IPS DF 6.9 (cell line): ENCODE measurements around the gene CALML3.

ENCODE experiments used
- DNase-seq: peaks from one replicate; pipeline ENCODE4 v3.0.0-alpha.2; 2013; ENCODE audit warnings: low read depth, low spot score
- H3K27ac ChIP-seq: one replicate; pipeline ENCODE4 v1.5.1; 2013; ENCODE audit warnings: low read length, control low read depth
- H3K27me3 ChIP-seq: 2 replicates; pipeline ENCODE4 v1.6.1; 2013; ENCODE audit warnings: mild to moderate bottlenecking, low read length; ENCODE audit not compliant: control insufficient read depth, insufficient read depth
- H3K36me3 ChIP-seq: 2 replicates; pipeline ENCODE4 v1.6.1; 2013; ENCODE audit warnings: low read length; ENCODE audit not compliant: control insufficient read depth, insufficient read depth
- H3K4me1 ChIP-seq: 2 replicates; pipeline ENCODE4 v1.6.1; 2013; ENCODE audit warnings: low read length; ENCODE audit not compliant: control insufficient read depth, insufficient read depth
- H3K4me3 ChIP-seq: 2 replicates; pipeline ENCODE4 v1.5.1; 2013; ENCODE audit warnings: mild to moderate bottlenecking, low read length
- H3K9me3 ChIP-seq: 2 replicates; pipeline ENCODE4 v1.6.1; 2013; ENCODE audit warnings: low read length, inconsistent platforms; ENCODE audit not compliant: control insufficient read depth, insufficient read depth
- whole genome bisulfite sequencing: extraction: QIAGEN DNeasy Blood & Tissue Kit; methylation state at CpG from one replicate; pipeline ENCODE4 v1.1.7; 2013; ENCODE audit warnings: mixed read lengths, missing lambda C conversion rate; ENCODE audit not compliant: insufficient read length, insufficient coverage; 5-methylcytosine and 5-hydroxymethylcytosine counted together

Gene CALML3

GRCh38 chr10:5500910-5501309 lies 23.9 kb upstream of the CALML3 start:
- Histone ChIP-seq H3K36me3 (no peaks in the 10 kb centered on the region), H3K9me3 (no peaks in the 10 kb centered on the region), H3K27me3 (no peaks in the 10 kb centered on the region), H3K4me3 (no peak overlapping the region), H3K27ac (no peak overlapping the region), H3K4me1 (peaks cover 2% of the 10 kb centered on the region; the same call in 1 of the 2 replicates)
- DNase-seq = no peak
- WGBS = no CpG with 5 or more reads among the region's 5 CpGs

- Histone ChIP-seq H3K4me1 (peaks cover 2% of the 10 kb centered on the region; the same call in 1 of the 2 replicates), H3K27me3 (no peaks in the 10 kb centered on the region), H3K27ac (no peak overlapping the region), H3K36me3 (no peaks in the 10 kb centered on the region), H3K9me3 (no peaks in the 10 kb centered on the region), H3K4me3 (no peak overlapping the region)
- WGBS = no CpG with 5 or more reads among the region's 12 CpGs
- DNase-seq = no peak
These were observed 22.7 kb upstream of the CALML3 start for GRCh38 chr10:5502061-5502521.

GRCh38 chr10:5502571-5503476 lies 21.9 kb upstream of the CALML3 start:
- no peak for DNase-seq
- WGBS = no CpG with 5 or more reads among the region's 14 CpGs

GRCh38 chr10:5503477-5503835 lies 21.3 kb upstream of the CALML3 start:
- H3K36me3 ChIP-seq = no peaks in the 10 kb centered on the region
- WGBS = no CpG with 5 or more reads among the region's 3 CpGs
- no peak overlapping the region for H3K27ac ChIP-seq
- H3K4me1 ChIP-seq = no peaks in the 10 kb centered on the region; the same call in 1 of the 2 replicates
- no peak overlapping the region for H3K4me3 ChIP-seq
- H3K27me3 ChIP-seq = no peaks in the 10 kb centered on the region
- DNase-seq = no peak
- no peaks in the 10 kb centered on the region for H3K9me3 ChIP-seq

More at GRCh38 chr10:5502571-5503476, 21.9 kb upstream of the CALML3 start:
- Histone ChIP-seq H3K27ac (no peak overlapping the region), H3K4me3 (no peak overlapping the region), H3K4me1 (peaks cover 2% of the 10 kb centered on the region; the same call in 1 of the 2 replicates), H3K36me3 (no peaks in the 10 kb centered on the region), H3K27me3 (no peaks in the 10 kb centered on the region), H3K9me3 (no peaks in the 10 kb centered on the region)

- Histone ChIP-seq H3K36me3 (no peaks in the 10 kb centered on the region), H3K27me3 (no peaks in the 10 kb centered on the region), H3K9me3 (no peaks in the 10 kb centered on the region), H3K27ac (no peak overlapping the region), H3K4me3 (no peak overlapping the region), H3K4me1 (no peaks in the 10 kb centered on the region; the same call in 1 of the 2 replicates)
- DNase-seq = no peak
- 100% methylated on average over 1 of the region's 18 CpGs for WGBS
These were observed 20.4 kb upstream of the CALML3 start for GRCh38 chr10:5504146-5505072.

GRCh38 chr10:5506246-5506645 lies 18.5 kb upstream of the CALML3 start:
- Histone ChIP-seq H3K9me3 (no peaks in the 10 kb centered on the region), H3K36me3 (no peaks in the 10 kb centered on the region), H3K27me3 (no peaks in the 10 kb centered on the region), H3K4me3 (no peak overlapping the region), H3K4me1 (no peaks in the 10 kb centered on the region), H3K27ac (no peak overlapping the region)
- no CpG with 5 or more reads among the region's 2 CpGs for WGBS
- no peak for DNase-seq

GRCh38 chr10:5506751-5507648 lies 17.8 kb upstream of the CALML3 start:
- H3K36me3 ChIP-seq = no peaks in the 10 kb centered on the region
- no peaks in the 10 kb centered on the region for H3K4me1 ChIP-seq
- no CpG with 5 or more reads among the region's 19 CpGs for WGBS
- H3K4me3 ChIP-seq = no peak overlapping the region
- H3K9me3 ChIP-seq = no peaks in the 10 kb centered on the region
- H3K27ac ChIP-seq = no peak overlapping the region
- DNase-seq = no peak
- no peaks in the 10 kb centered on the region for H3K27me3 ChIP-seq

- Histone ChIP-seq H3K36me3 (no peaks in the 10 kb centered on the region), H3K4me1 (no peaks in the 10 kb centered on the region), H3K4me3 (no peak overlapping the region), H3K27ac (no peak overlapping the region), H3K27me3 (no peaks in the 10 kb centered on the region), H3K9me3 (no peaks in the 10 kb centered on the region)
- no CpG with 5 or more reads among the region's 14 CpGs for WGBS
- DNase-seq = no peak
These were observed 17.1 kb upstream of the CALML3 start for GRCh38 chr10:5507649-5508131.

- H3K4me3 ChIP-seq = no peak overlapping the region
- no peak overlapping the region for H3K27ac ChIP-seq
- no peaks in the 10 kb centered on the region for H3K36me3 ChIP-seq
- H3K27me3 ChIP-seq = no peaks in the 10 kb centered on the region
- WGBS = no CpG with 5 or more reads among the region's 18 CpGs
- no peak for DNase-seq
- no peaks in the 10 kb centered on the region for H3K9me3 ChIP-seq
- H3K4me1 ChIP-seq = no peaks in the 10 kb centered on the region
These were observed 16.6 kb upstream of the CALML3 start for GRCh38 chr10:5508161-5508604.
